Mammary epithelial cell (primary cell): ENCODE data around the gene POLDIP2.
A peak's percentile ranks its signal among the peaks of the same experiment; 100 is the strongest.

Source experiments
- CTCF ChIP-seq, 2 donors: IDR thresholded peaks in 1 of 2; conservative IDR thresholded peaks in 1 of 2; 2 replicates each; pipeline ENCODE4 v1.5.1; 2011 to 2012; ENCODE audit warnings: inconsistent platforms in 2 of 2, low read length in 2 of 2, mild to moderate bottlenecking in 2 of 2, control low read depth in 1 of 2, low read depth in 1 of 2; ENCODE audit not compliant: insufficient read depth in 1 of 2; ENCODE audit errors: extremely low read depth in 1 of 2
- EZH2 ChIP-seq: IDR thresholded peaks from 2 replicates; pipeline ENCODE4 v1.6.1; 2012; ENCODE audit warnings: low read length, inconsistent platforms, borderline replicate concordance

GRCh38 chr17:28346746-28347246 lies 10.5 kb downstream of the POLDIP2 start:
- no peak for TF ChIP-seq EZH2
- peak in 1 of 2 donors; percentile 33 for TF ChIP-seq CTCF (conservative IDR thresholded peaks at IDR 0.05 in 1 of 2, IDR thresholded peaks at IDR 0.05 in 1 of 2; ENCODE audit: extremely low read depth in 1 of 2, insufficient read depth in 1 of 2, low read depth in 1 of 2, low read length in 2 of 2)
